Measurements from ENCODE around the gene MYO1C. TPM values are rescaled to one million over a fixed set of nuclear protein-coding genes. Genes with fewer than 3 reads are reported as not detected.

The MYO1C gene
- total RNA-seq, 1 experiment from 2014 or later = 73.6 TPM

- Mint-ChIP-seq H3K27me3 (ENCODE audit: low read depth) (no peaks in the 10 kb centered on the region), H3K9me3 (no peaks in the 10 kb centered on the region), H3K4me1 (peaks cover 9% of the 10 kb centered on the region), H3K36me3 (peaks cover 31% of the 10 kb centered on the region), H3K27ac (no peak overlapping the region), H3K4me3 (no peak overlapping the region)
- TF ChIP-seq ETV6 (CRISPR knock-in tag; IDR thresholded peaks at IDR 0.05) (no peak), IRF1 (CRISPR knock-in tag; IDR thresholded peaks at IDR 0.05) (no peak)
- ChIA-PET CTCF (interaction anchor here (1.3 kb wide), 1 partner anchor 105 kb away, joined by 4 read pairs; no protein-coding TSS in a partner anchor), POLR2A (interaction anchor here (0.6 kb wide), 1 partner anchor 48 kb away, joined by 3 read pairs; no protein-coding TSS in a partner anchor)
- ATAC-seq (no peak), DNase-seq (ENCODE audit: low spot score) (no peak)
Measured at GRCh38 chr17:1470755-1471462, 21.6 kb downstream of the MYO1C start.

GRCh38 chr17:1470071-1470754 is 22.3 kb downstream of the MYO1C start:
- DNase-seq (ENCODE audit: low spot score) (no peak), ATAC-seq (no peak)
- CTCF ChIA-PET = interaction anchor here (1.3 kb wide), 1 partner anchor 105 kb away, joined by 4 read pairs; no protein-coding TSS in a partner anchor
- POLR2A ChIA-PET = interaction anchor here (0.6 kb wide), 1 partner anchor 49 kb away, joined by 3 read pairs; no protein-coding TSS in a partner anchor
- Mint-ChIP-seq H3K36me3 (peaks cover 28% of the 10 kb centered on the region), H3K4me3 (no peak overlapping the region), H3K27me3 (ENCODE audit: low read depth) (no peaks in the 10 kb centered on the region), H3K4me1 (peaks cover 9% of the 10 kb centered on the region), H3K9me3 (no peaks in the 10 kb centered on the region), H3K27ac (no peak overlapping the region)
- no peak for TF ChIP-seq ZNF232 (CRISPR knock-in tag; IDR thresholded peaks at IDR 0.05)
- no peak for TF ChIP-seq MAX (CRISPR knock-in tag; IDR thresholded peaks at IDR 0.05)
- TF ChIP-seq OVOL2 (CRISPR knock-in tag; IDR thresholded peaks at IDR 0.05; ENCODE audit: borderline replicate concordance) = no peak

GRCh38 chr17:1469231-1469852 is 23.1 kb downstream of the MYO1C start:
- H3K27ac Mint-ChIP-seq = no peak overlapping the region

GRCh38 chr17:1467898-1468492 is 24.5 kb downstream of the MYO1C start:
- ChIA-PET POLR2A (interaction anchor here (0.9 kb wide), 1 partner anchor 9 kb away, joined by 3 read pairs; no protein-coding TSS in a partner anchor), CTCF (interaction anchor here (0.5 to 1.8 kb wide), 3 partner anchors 17 to 66 kb away, joined by 3 to 6 read pairs (median 4); no protein-coding TSS in a partner anchor)
- TF ChIP-seq GABPB1 (CRISPR knock-in tag; IDR thresholded peaks at IDR 0.05) = peak; percentile 47; the same call in 1 of the 2 replicates
- peak; percentile 62 for TF ChIP-seq NR2C2 (CRISPR knock-in tag; IDR thresholded peaks at IDR 0.05)
- no peak for TF ChIP-seq CBFB (CRISPR knock-in tag; IDR thresholded peaks at IDR 0.05; ENCODE audit: low read depth)
- TF ChIP-seq ZNF416 (CRISPR knock-in tag; IDR thresholded peaks at IDR 0.05) = no peak
- DNase-seq (ENCODE audit: low spot score) (peak; percentile 34), ATAC-seq (peak; percentile 38)
- Mint-ChIP-seq H3K27ac (peak overlapping the region; percentile 70; the same call in 1 of the 2 replicates), H3K36me3 (peaks cover 30% of the 10 kb centered on the region), H3K27me3 (ENCODE audit: low read depth) (no peaks in the 10 kb centered on the region), H3K4me1 (peaks cover 15% of the 10 kb centered on the region), H3K4me3 (no peak overlapping the region), H3K9me3 (no peaks in the 10 kb centered on the region)

More at GRCh38 chr17:1469231-1469852, 23.1 kb downstream of the MYO1C start:
- H3K4me3 Mint-ChIP-seq = no peak overlapping the region
- peaks cover 30% of the 10 kb centered on the region for H3K36me3 Mint-ChIP-seq
- no peaks in the 10 kb centered on the region for H3K27me3 Mint-ChIP-seq (ENCODE audit: low read depth)
- peak; percentile 68 for ATAC-seq
- CTCF ChIA-PET = no interaction called here
- no peaks in the 10 kb centered on the region for H3K9me3 Mint-ChIP-seq
- H3K4me1 Mint-ChIP-seq = peaks cover 9% of the 10 kb centered on the region
- POLR2A ChIA-PET = no interaction called here
- no peak for DNase-seq (ENCODE audit: low spot score)
- TF ChIP-seq GABPB1 (CRISPR knock-in tag; IDR thresholded peaks at IDR 0.05) (no peak), PREB (CRISPR knock-in tag; IDR thresholded peaks at IDR 0.05; ENCODE audit: borderline replicate concordance) (no peak), RORB (CRISPR knock-in tag; IDR thresholded peaks at IDR 0.05) (no peak), CREM (CRISPR knock-in tag; IDR thresholded peaks at IDR 0.05) (no peak)

All from WTC11 (cell line).